K562 (cell line): ENCODE measurements around the gene IPP. TPM values are rescaled to one million over a fixed set of nuclear protein-coding genes. Genes with fewer than 3 reads are reported as not detected.

Experiments
- ATAC-seq: fragments of 200-7000 bp; cut with Tn5 transposase; 3 replicates; pipeline ENCODE4 v1.9.1; 2020; ENCODE audit warnings: moderate library complexity
- BruUV-seq: library from RNA; stranded (reverse); fragments of 400-500 nt; replicated peaks from 2 replicates; lab custom pipeline; 2021; lab: Mats Ljungman, UMichigan
- CTCF ChIA-PET: fragments of 300-600 bp; formaldehyde crosslinking; extraction: SDS; loops from one replicate; lab custom pipeline; 2021; ENCODE audit warnings: low intra/inter-chr PET ratio; lab: Yijun Ruan, JAX
- POLR2A ChIA-PET: fragments of 300-600, 350-650 bp; sonication (Branson Sonifier 250); formaldehyde crosslinking; extraction: SDS; loops from one replicate; lab custom pipeline; 2021; ENCODE audit warnings: antibody characterized with exemption, inconsistent platforms; lab: Yijun Ruan, JAX
- DNase-seq, 4 experiments: peaks; one replicate each; pipeline versions ENCODE4 v3.0.0 to v3.0.0-alpha.2; 2011 to 2018; ENCODE audit warnings: low spot score in 3 of 4, mixed read lengths in 3 of 4; ENCODE audit errors: extremely low read depth in 1 of 4
- FAIRE-seq: peaks from 2 replicates; lab custom pipeline; 2011; peaks lifted over from hg19 to GRCh38; lab: Jason Lieb, UNC
- H2AFZ ChIP-seq: 2 replicates; pipeline ENCODE4 v1.6.0; 2011; ENCODE audit warnings: low read depth, low read length, control low read depth, inconsistent platforms
- H3K27ac ChIP-seq: fragments of 200-600 bp; 3 replicates; pipeline ENCODE4 v1.8.0; 2011; ENCODE audit warnings: low read depth, mild to moderate bottlenecking, control low read depth, inconsistent platforms, low read length, moderate library complexity, mixed read lengths; ENCODE audit errors: extremely low read depth
- H3K27me3 ChIP-seq, 2 experiments: fragments of 300-600 bp in 1 of 2; 2 replicates in 1 of 2; 3 replicates in 1 of 2; pipeline versions ENCODE4 v1.6.0 to v1.8.0; 2011; ENCODE audit warnings: inconsistent platforms in 2 of 2, low read length in 2 of 2, mild to moderate bottlenecking in 1 of 2, mixed read lengths in 1 of 2, moderate library complexity in 1 of 2; ENCODE audit not compliant: control insufficient read depth in 2 of 2, insufficient read depth in 2 of 2
- H3K36me3 ChIP-seq: fragments of 300-600 bp; 3 replicates; pipeline ENCODE4 v1.8.0; 2011; ENCODE audit warnings: mild to moderate bottlenecking, low read length, inconsistent platforms; ENCODE audit not compliant: control insufficient read depth, insufficient read depth
- H3K4me1 ChIP-seq, 2 experiments: fragments of 200-600 bp in 1 of 2; replicated peaks in 1 of 2; 2 replicates in 1 of 2; 3 replicates in 1 of 2; pipeline versions ENCODE4 v1.5.1 to v1.8.0; 2011; ENCODE audit warnings: inconsistent platforms in 2 of 2, low read length in 2 of 2, mild to moderate bottlenecking in 1 of 2, mixed read lengths in 1 of 2, moderate library complexity in 1 of 2; ENCODE audit not compliant: control insufficient read depth in 2 of 2, insufficient read depth in 2 of 2
- H3K4me2 ChIP-seq: 2 replicates; pipeline ENCODE4 v1.6.1; 2011; ENCODE audit warnings: low read length, control low read depth, inconsistent platforms, mixed read lengths; ENCODE audit not compliant: insufficient read depth
- H3K4me3 ChIP-seq: fragments of 200-600 bp; sonication (generic), shearing (Covaris generic); 2 replicates; pipeline ENCODE4 v1.5.1; 2016; ENCODE audit warnings: control low read depth, inconsistent platforms
- H3K79me2 ChIP-seq: fragments of 200-600 bp; 3 replicates; pipeline ENCODE4 v1.8.0; 2011; ENCODE audit warnings: low read length, inconsistent platforms; ENCODE audit not compliant: control insufficient read depth, insufficient read depth
- H3K9ac ChIP-seq, 2 experiments: 2 replicates each; pipeline versions ENCODE4 v1.6.0 to v1.6.1; 2011; ENCODE audit warnings: low read depth in 2 of 2, low read length in 2 of 2, control low read depth in 1 of 2, inconsistent platforms in 1 of 2, mild to moderate bottlenecking in 1 of 2, mixed read lengths in 1 of 2; ENCODE audit not compliant: insufficient read depth in 1 of 2
- H3K9me1 ChIP-seq: one replicate; pipeline ENCODE4 v1.6.0; 2011; ENCODE audit warnings: inconsistent platforms, mild to moderate bottlenecking, low read length, moderate library complexity; ENCODE audit not compliant: control insufficient read depth, insufficient read depth
- H3K9me3 ChIP-seq: replicated peaks from 2 replicates; pipeline ENCODE4 v1.5.1; 2011; ENCODE audit warnings: low read depth, low read length, inconsistent platforms; ENCODE audit not compliant: control insufficient read depth, insufficient read depth
- H4K20me1 ChIP-seq: replicated peaks from 2 replicates; pipeline ENCODE4 v1.6.1; 2011; ENCODE audit warnings: low read length, inconsistent platforms, mixed read lengths; ENCODE audit not compliant: control insufficient read depth, insufficient read depth
- AFF4 ChIP-seq: sonication (generic); formaldehyde crosslinking; IDR thresholded peaks from 2 replicates; pipeline ENCODE4 v1.8.0; 2023; ENCODE audit warnings: mild to moderate bottlenecking, missing genetic modification reagents
- C11orf30 ChIP-seq: fragments of 450-650 bp; IDR thresholded peaks from 2 replicates; pipeline ENCODE4 v1.6.1; 2016; ENCODE audit warnings: low read depth, mild to moderate bottlenecking
- CBX2 ChIP-seq: fragments of 200-600 bp; sonication (generic); IDR thresholded peaks from one replicate; pipeline ENCODE4 v1.6.1; 2012; ENCODE audit warnings: mild to moderate bottlenecking, low read length, inconsistent platforms; ENCODE audit not compliant: insufficient read depth, poor library complexity, severe bottlenecking
- CBX8 ChIP-seq: fragments of 200-600 bp; sonication (generic); IDR thresholded peaks from 2 replicates; pipeline ENCODE4 v1.6.1; 2012; ENCODE audit warnings: borderline replicate concordance, mixed run types, low read depth, mild to moderate bottlenecking, moderate library complexity, mixed read lengths, low read length, control low read depth, inconsistent platforms; ENCODE audit not compliant: poor library complexity, severe bottlenecking; ENCODE audit errors: extremely low read depth
- FOXO4 ChIP-seq: fragments of 450-650 bp; formaldehyde crosslinking; IDR thresholded peaks from 2 replicates; pipeline ENCODE4 v1.4.0; 2020; ENCODE audit warnings: mild to moderate bottlenecking, moderate library complexity
- GTF2F1 ChIP-seq: IDR thresholded peaks from 2 replicates; pipeline ENCODE4 v1.6.1; 2011; ENCODE audit warnings: low read depth, low read length, improper control_type of control experiment
- MNT ChIP-seq, 2 experiments: fragments of 450-650 bp; conservative IDR thresholded peaks; 2 replicates each; pipeline ENCODE4 v1.6.1; 2017; ENCODE audit warnings: mild to moderate bottlenecking in 2 of 2, moderate library complexity in 2 of 2
- OTX1 ChIP-seq: fragments of 450-650 bp; formaldehyde crosslinking; IDR thresholded peaks from 2 replicates; pipeline ENCODE4 v1.4.0; 2022; ENCODE audit warnings: mild to moderate bottlenecking
- RNF219 ChIP-seq: fragments of 250-450 bp; sonication (Bioruptor Pico); IDR thresholded peaks from 2 replicates; pipeline ENCODE4 v1.5.0; 2022; ENCODE audit warnings: mild to moderate bottlenecking
- TOE1 ChIP-seq, 2 experiments: fragments of 450-650 bp in 1 of 2; sonication (generic) in 1 of 2; formaldehyde crosslinking in 1 of 2; IDR thresholded peaks; 2 replicates each; pipeline versions ENCODE4 v1.7.1 to v1.8.0; 2016 to 2022; ENCODE audit warnings: borderline replicate concordance in 2 of 2, mild to moderate bottlenecking in 2 of 2, antibody characterized with exemption in 1 of 2, inconsistent platforms in 1 of 2, low read depth in 1 of 2, missing genetic modification reagents in 1 of 2, moderate library complexity in 1 of 2
- ZNF316 ChIP-seq: fragments of 450-650 bp; IDR thresholded peaks from 2 replicates; pipeline ENCODE4 v1.6.1; 2016
- WGBS: fragments of 100-300 bp; shearing (Covaris generic); methylation state at CpG from one replicate; pipeline ENCODE4 v1.1.6; 2016; ENCODE audit warnings: low coverage, mixed read lengths; ENCODE audit not compliant: insufficient coverage; ENCODE audit errors: missing lambda C conversion rate; 5-methylcytosine and 5-hydroxymethylcytosine counted together
- in situ Hi-C: fragments of 300-500 bp; cut with MboI; formaldehyde crosslinking; loops from 4 replicates; pipeline ENCODE4 v1.15.0; 2018; ENCODE audit warnings: inconsistent platforms, mixed read lengths
- intact Hi-C: fragments of 100-400 bp; cut with micrococcal nuclease; formaldehyde crosslinking; loops from 2 replicates; pipeline ENCODE4 v1.14.2; 2022
- polyA plus RNA-seq, 8 experiments: library from polyadenylated mRNA; depleted of rRNA in 4 of 8; stranded (reverse) in 5 of 8; unstranded in 3 of 8; fragments of >200 nt; fragmentation: Nextera tagmentation in 2 of 8; fragmentation: Illumina TruSeq in 1 of 8; extraction: Ambion mirVana in 2 of 8; extraction: Trizol in 1 of 8; gene quantifications; 2 replicates each; pipeline versions ENCODE4 v1.2.1 to v1.2.3, GENCODE V29; 2011 to 2014; ENCODE audit warnings: inconsistent platforms in 1 of 8, missing spikeins in 1 of 8
- total RNA-seq, 7 experiments: library from RNA; depleted of rRNA in 6 of 7; stranded (reverse); fragments of >200 nt in 6 of 7; fragmentation: Illumina TruSeq in 2 of 7; extraction: Trizol in 2 of 7; gene quantifications; 2 replicates each; pipeline versions ENCODE4 v1.2.1 to v1.2.3, GENCODE V29; 2011 to 2021; ENCODE audit warnings: low replicate concordance in 1 of 7

Gene IPP
- total and polyA plus RNA-seq, 9 of the 15 experiments (the other 6 are each of a cell fraction or from before 2014, with no cell fraction given), result 6.9 to 15.1 (median 9.7) TPM

GRCh38 chr1:45752014-45752413 is 1.6 kb upstream of the IPP start:
- no peak for ATAC-seq
- no peaks in the 10 kb centered on the region for H3K9me1 ChIP-seq
- H3K79me2 ChIP-seq, result peaks cover 9% of the 10 kb centered on the region; the same call in 2 of the 3 replicates
- POLR2A ChIA-PET, result interaction anchor here (0.8 to 3.2 kb wide), 8 partner anchors 9 to 933 kb away, joined by 3 to 16 read pairs (median 6); partner anchors contain the start of genes GPBP1L1 and TMEM69
- no TSS peak for BruUV-seq
- no peaks in the 10 kb centered on the region for H3K9me3 ChIP-seq
- peaks cover 33 to 49% of the 10 kb centered on the region in 2 experiments for H3K4me1 ChIP-seq
- H2AFZ ChIP-seq, result peak overlapping the region; percentile 82
- WGBS, result 78% methylated on average over 2 of the region's 2 CpGs
- peak overlapping the region; percentile 92 for H3K27ac ChIP-seq
- H3K27me3 ChIP-seq, result no peaks in the 10 kb centered on the region
- H3K4me3 ChIP-seq, result no peak overlapping the region
- H3K4me2 ChIP-seq, result peak overlapping the region; percentile 50; the same call in 1 of the 2 replicates
- H4K20me1 ChIP-seq, result no peaks in the 10 kb centered on the region
- H3K9ac ChIP-seq, result peak overlapping the region in 1 of 2 experiments; percentile 82; a peak in 2 of 4 replicates
- in situ Hi-C loops, result no loop called here
- DNase-seq, result no peak
- H3K36me3 ChIP-seq, result no peaks in the 10 kb centered on the region
- CTCF ChIA-PET, result no interaction called here
- no peak for FAIRE-seq
- intact Hi-C loops, result loop anchor here (5.0 kb wide), 3 partner anchors 50 to 170 kb away; partner anchors contain the start of genes MAST2 and NASP
- TF ChIP-seq ZNF316 (peak; percentile 82), FOXO4 (CRISPR knock-in tag) (no peak), GTF2F1 (no peak), CBX8 (no peak), OTX1 (CRISPR knock-in tag) (no peak), RNF219 (CRISPR knock-in tag) (no peak), AFF4 (0 out of 2 replicates have a peak, but pooled peaks have one; percentile 9), TOE1 (IDR thresholded peaks at IDR 0.05; ENCODE audit: borderline replicate concordance) (no peak), TOE1 (CRISPR knock-in tag; IDR thresholded peaks at IDR 0.05; ENCODE audit: borderline replicate concordance, low read depth) (no peak), CBX2 (no peak), MNT (conservative IDR thresholded peaks at IDR 0.05) (0 out of 4 replicates have a peak, but pooled peaks of 1 of the 2 experiments have one; percentile 15), C11orf30 (peak; percentile 71; the same call in 1 of the 2 replicates)
